Kidney (tissue), 14 donors: ENCODE results near the gene CLDN3. TPM values are rescaled to one million over a fixed set of nuclear protein-coding genes. Genes with fewer than 3 reads are reported as not detected.

Experiments
- DNase-seq, 5 donors: peaks; one replicate each; pipeline ENCODE4 v3.0.0-alpha.2; 2013 to 2020
- FAIRE-seq: peaks from 2 replicates; lab custom pipeline; 2012; peaks lifted over from hg19 to GRCh38; lab: Jason Lieb, UNC
- H3K27ac ChIP-seq, 2 donors: one replicate each; pipeline ENCODE4 v1.7.0; 2013; ENCODE audit warnings: low read depth in 2 of 2, low read length in 2 of 2, inconsistent platforms in 1 of 2
- H3K27me3 ChIP-seq: one replicate; pipeline ENCODE4 v1.7.1; 2013; ENCODE audit warnings: low read length, inconsistent platforms; ENCODE audit not compliant: control insufficient read depth, insufficient read depth
- H3K36me3 ChIP-seq, 3 donors: one replicate each; pipeline versions ENCODE4 v1.7.0 to v1.7.1; 2013; ENCODE audit warnings: low read length in 3 of 3, control low read depth in 1 of 3, inconsistent platforms in 1 of 3; ENCODE audit not compliant: insufficient read depth in 3 of 3, control insufficient read depth in 2 of 3
- H3K4me1 ChIP-seq, 3 donors: one replicate each; pipeline versions ENCODE4 v1.7.0 to v1.7.1; 2013; ENCODE audit warnings: low read length in 3 of 3, inconsistent platforms in 1 of 3, low read depth in 1 of 3; ENCODE audit not compliant: control insufficient read depth in 2 of 3, insufficient read depth in 2 of 3
- H3K4me3 ChIP-seq, 3 donors: one replicate each; pipeline versions ENCODE4 v1.7.0 to v1.8.1; 2013; ENCODE audit warnings: low read length in 3 of 3, control low read depth in 1 of 3, inconsistent platforms in 1 of 3
- H3K9ac ChIP-seq, 3 donors: one replicate each; pipeline versions ENCODE4 v1.7.0 to v1.7.1; 2013; ENCODE audit warnings: low read length in 3 of 3, control low read depth in 1 of 3, inconsistent platforms in 1 of 3
- H3K9me3 ChIP-seq, 3 donors: one replicate each; pipeline versions ENCODE4 v1.7.0 to v1.7.1; 2013; ENCODE audit warnings: low read length in 3 of 3, control low read depth in 1 of 3, inconsistent platforms in 1 of 3; ENCODE audit not compliant: control insufficient read depth in 2 of 3, insufficient read depth in 1 of 3
- intact Hi-C: fragments of 100-400 bp; cut with DNase I; formaldehyde crosslinking; loops from one replicate; pipeline ENCODE4 v1.11.1; 2022
- polyA plus RNA-seq: library from polyadenylated mRNA; stranded (reverse); fragments of 350-450 nt; fragmentation: Illumina TruSeq; extraction: RNeasy Lipid Tissue Mini Kit (QIAGEN cat#74804); gene quantifications from one replicate; pipeline ENCODE4 v1.2.3, GENCODE V29; 2014; ENCODE audit warnings: low read depth, low replicate concordance; ENCODE audit not compliant: insufficient read depth
- total RNA-seq: library from RNA; stranded (reverse); fragmentation: NEBNext Ultra II Directional; extraction: Animal tissue kit (Norgen Biotek cat#: 25700); gene quantifications from one replicate; pipeline ENCODE4 v1.2.1, GENCODE V29; 2021
- TF ChIP-seq, protein P1 (sequence below): IDR thresholded peaks from 3 replicates; pipeline ENCODE4 v1.5.1; 2012; ENCODE audit warnings: mild to moderate bottlenecking, moderate library complexity, borderline replicate concordance; ENCODE audit not compliant: insufficient read depth; ENCODE audit errors: extremely low read depth
- donor health status: control.
- donor health status: control.
- donor health status: control.
- donor health status: control.
- donor health status: control.
- donor health status: DM: yes; HTN: yes; CAD: no.
- donor health status: Normal renal cell carcinoma (clear cell type).

The CLDN3 gene
- total and polyA plus RNA-seq, 2 donors from 2014 or later: 76.5 to 180 TPM

DNA sequence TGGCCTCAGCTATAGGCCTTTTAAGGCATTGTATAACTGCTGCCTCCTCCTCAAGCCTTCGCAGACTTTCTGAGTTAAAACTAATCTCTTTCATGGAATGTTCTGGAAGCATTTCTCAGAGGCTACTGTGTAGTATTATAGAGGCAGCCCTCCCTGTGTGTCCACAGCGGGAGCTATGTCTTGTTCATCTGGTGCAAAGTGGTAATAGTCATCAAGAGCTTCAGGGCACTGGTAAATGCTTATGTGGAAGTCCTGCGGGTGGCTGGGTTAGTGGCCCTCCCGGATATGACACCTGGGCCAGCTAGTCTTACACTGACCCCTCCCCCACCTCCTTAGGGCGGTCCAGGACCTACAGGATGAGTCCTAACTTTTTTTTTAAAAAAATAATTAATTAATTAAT lies 29.3 kb downstream of the CLDN3 start:
- no peak overlapping the region for H3K4me3 ChIP-seq
- no peaks in the 10 kb centered on the region for H3K27me3 ChIP-seq
- peaks cover 4 to 23% (median 21%) of the 10 kb centered on the region in 3 donors for H3K4me1 ChIP-seq
- intact Hi-C loops: no loop called here
- peaks cover 0 to 6% (median 5%) of the 10 kb centered on the region in 3 donors for H3K36me3 ChIP-seq
- H3K9me3 ChIP-seq: no peaks in the 10 kb centered on the region
- H3K27ac ChIP-seq: peak overlapping the region; percentile 61 to 62
- TF ChIP-seq, protein P1, sequence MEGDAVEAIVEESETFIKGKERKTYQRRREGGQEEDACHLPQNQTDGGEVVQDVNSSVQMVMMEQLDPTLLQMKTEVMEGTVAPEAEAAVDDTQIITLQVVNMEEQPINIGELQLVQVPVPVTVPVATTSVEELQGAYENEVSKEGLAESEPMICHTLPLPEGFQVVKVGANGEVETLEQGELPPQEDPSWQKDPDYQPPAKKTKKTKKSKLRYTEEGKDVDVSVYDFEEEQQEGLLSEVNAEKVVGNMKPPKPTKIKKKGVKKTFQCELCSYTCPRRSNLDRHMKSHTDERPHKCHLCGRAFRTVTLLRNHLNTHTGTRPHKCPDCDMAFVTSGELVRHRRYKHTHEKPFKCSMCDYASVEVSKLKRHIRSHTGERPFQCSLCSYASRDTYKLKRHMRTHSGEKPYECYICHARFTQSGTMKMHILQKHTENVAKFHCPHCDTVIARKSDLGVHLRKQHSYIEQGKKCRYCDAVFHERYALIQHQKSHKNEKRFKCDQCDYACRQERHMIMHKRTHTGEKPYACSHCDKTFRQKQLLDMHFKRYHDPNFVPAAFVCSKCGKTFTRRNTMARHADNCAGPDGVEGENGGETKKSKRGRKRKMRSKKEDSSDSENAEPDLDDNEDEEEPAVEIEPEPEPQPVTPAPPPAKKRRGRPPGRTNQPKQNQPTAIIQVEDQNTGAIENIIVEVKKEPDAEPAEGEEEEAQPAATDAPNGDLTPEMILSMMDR: no peak
- DNase-seq (peak in 4 of 5 donors; percentile 55 to 81 (median 64)), FAIRE-seq (no peak)
- H3K9ac ChIP-seq: no peak overlapping the region

DNA sequence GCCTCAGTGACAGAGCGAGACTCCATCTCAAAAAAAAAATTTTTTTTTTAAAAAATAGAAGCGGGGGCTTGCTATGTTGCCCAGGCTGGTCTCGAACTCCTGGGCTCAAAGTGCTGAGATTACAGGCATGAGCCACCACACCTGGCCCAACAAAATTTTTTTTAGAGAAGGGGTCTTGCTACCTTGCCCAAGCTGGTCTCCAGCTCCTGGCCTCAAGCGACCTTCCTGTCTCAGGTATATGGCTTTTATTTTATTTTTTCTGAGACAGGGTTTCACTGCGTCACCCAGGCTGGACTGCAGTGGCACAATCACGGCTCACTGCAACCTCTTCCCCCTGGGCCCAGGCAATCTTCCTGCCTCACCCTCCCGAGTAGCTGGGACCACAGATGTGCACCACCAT lies 29.9 kb downstream of the CLDN3 start:
- intact Hi-C loops: no loop called here
- Histone ChIP-seq H3K9ac (no peak overlapping the region), H3K27ac (peak overlapping the region; percentile 61 to 62), H3K4me3 (no peak overlapping the region), H3K27me3 (no peaks in the 10 kb centered on the region), H3K9me3 (no peaks in the 10 kb centered on the region), H3K36me3 (peaks cover 0 to 6% (median 5%) of the 10 kb centered on the region in 3 donors), H3K4me1 (peaks cover 4 to 23% (median 21%) of the 10 kb centered on the region in 3 donors)
- FAIRE-seq: no peak
- TF ChIP-seq, protein P1: no peak
- DNase-seq: no peak

DNA sequence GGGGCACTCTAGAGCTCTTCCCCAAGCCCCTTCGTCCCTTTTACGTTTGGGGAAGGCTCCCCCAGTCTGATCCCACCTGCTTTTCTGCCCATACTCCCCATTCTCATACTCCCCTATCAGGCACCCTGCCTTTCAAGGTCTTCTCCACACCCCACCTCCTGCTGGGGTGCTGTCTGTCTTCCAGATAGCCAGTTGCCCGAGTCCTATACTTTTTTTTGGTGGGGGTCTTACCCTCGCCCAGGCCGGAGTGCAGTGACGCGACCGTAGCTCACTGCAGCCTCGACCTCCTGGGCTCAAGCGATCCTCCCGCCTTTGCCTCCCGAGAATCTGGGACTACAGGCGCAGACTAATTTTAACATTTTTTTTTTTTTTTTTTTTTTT lies 30.7 kb downstream of the CLDN3 start:
- intact Hi-C loops: no loop called here
- H3K9ac ChIP-seq: peak overlapping the region; percentile 58 to 98 (median 74)
- H3K9me3 ChIP-seq: no peaks in the 10 kb centered on the region
- peaks cover 4 to 26% (median 23%) of the 10 kb centered on the region in 3 donors for H3K4me1 ChIP-seq
- H3K27me3 ChIP-seq: no peaks in the 10 kb centered on the region
- peak overlapping the region; percentile 62 to 84 (median 72) for H3K4me3 ChIP-seq
- peaks cover 0 to 6% (median 5%) of the 10 kb centered on the region in 3 donors for H3K36me3 ChIP-seq
- TF ChIP-seq, protein P1: no peak
- FAIRE-seq (no peak), DNase-seq (peak in 2 of 5 donors; percentile 79 to 84)
- H3K27ac ChIP-seq: peak overlapping the region; percentile 97 to 98
